Upper lobe of right lung (tissue), 1 donor: ENCODE results near the gene OGFOD2. TPM values are rescaled to one million over a fixed set of nuclear protein-coding genes. Genes with fewer than 3 reads are reported as not detected.

ENCODE experiments used
- ATAC-seq: fragments of 200-7000 bp; cut with Tn5 transposase; one replicate; pipeline ENCODE4 v1.9.1; 2020; ENCODE audit warnings: mild to moderate bottlenecking, moderate library complexity
- DNase-seq: peaks from one replicate; pipeline ENCODE4 v3.0.0-alpha.2; 2020
- H3K27ac ChIP-seq: fragments of 200-600 bp; one replicate; pipeline ENCODE4 v1.8.0; 2022
- H3K27me3 ChIP-seq: fragments of 200-600 bp; one replicate; pipeline ENCODE4 v1.8.0; 2022; ENCODE audit warnings: mild to moderate bottlenecking
- H3K36me3 ChIP-seq: fragments of 200-600 bp; one replicate; pipeline ENCODE4 v1.8.0; 2022
- H3K4me1 ChIP-seq: fragments of 200-600 bp; one replicate; pipeline ENCODE4 v1.8.0; 2022
- H3K4me3 ChIP-seq: fragments of 200-600 bp; one replicate; pipeline ENCODE4 v1.8.0; 2022; ENCODE audit warnings: mild to moderate bottlenecking
- H3K9me3 ChIP-seq: fragments of 200-600 bp; one replicate; pipeline ENCODE4 v1.8.0; 2022
- intact Hi-C: fragments of 100-400 bp; cut with DNase I; formaldehyde crosslinking; loops from one replicate; pipeline ENCODE4 v1.11.0; 2022
- total RNA-seq: library from RNA; stranded (reverse); fragmentation: NEBNext Ultra II Directional; extraction: Animal tissue kit (Norgen Biotek cat#: 25700); gene quantifications from one replicate; pipeline ENCODE4 v1.2.1, GENCODE V29; 2021
- TF ChIP-seq, protein P1 (sequence below): fragments of 200-600 bp; IDR thresholded peaks from one replicate; pipeline ENCODE4 v1.8.0; 2022; ENCODE audit warnings: antibody characterized with exemption
- donor health status: DM: no; HTN: yes; CAD: no; lungs with severe emphysema.

The OGFOD2 gene
- total RNA-seq, 1 donor from 2014 or later, result 13.7 TPM

GRCh38 chr12:122997343-122998250, 22.6 kb downstream of the OGFOD2 start:
- H3K9me3 ChIP-seq, result no peaks in the 10 kb centered on the region
- no peak overlapping the region for H3K27ac ChIP-seq
- H3K36me3 ChIP-seq, result peaks cover 6% of the 10 kb centered on the region
- H3K4me3 ChIP-seq, result no peak overlapping the region
- DNase-seq (no peak), ATAC-seq (no peak)
- H3K4me1 ChIP-seq, result no peaks in the 10 kb centered on the region
- TF ChIP-seq, protein P1, sequence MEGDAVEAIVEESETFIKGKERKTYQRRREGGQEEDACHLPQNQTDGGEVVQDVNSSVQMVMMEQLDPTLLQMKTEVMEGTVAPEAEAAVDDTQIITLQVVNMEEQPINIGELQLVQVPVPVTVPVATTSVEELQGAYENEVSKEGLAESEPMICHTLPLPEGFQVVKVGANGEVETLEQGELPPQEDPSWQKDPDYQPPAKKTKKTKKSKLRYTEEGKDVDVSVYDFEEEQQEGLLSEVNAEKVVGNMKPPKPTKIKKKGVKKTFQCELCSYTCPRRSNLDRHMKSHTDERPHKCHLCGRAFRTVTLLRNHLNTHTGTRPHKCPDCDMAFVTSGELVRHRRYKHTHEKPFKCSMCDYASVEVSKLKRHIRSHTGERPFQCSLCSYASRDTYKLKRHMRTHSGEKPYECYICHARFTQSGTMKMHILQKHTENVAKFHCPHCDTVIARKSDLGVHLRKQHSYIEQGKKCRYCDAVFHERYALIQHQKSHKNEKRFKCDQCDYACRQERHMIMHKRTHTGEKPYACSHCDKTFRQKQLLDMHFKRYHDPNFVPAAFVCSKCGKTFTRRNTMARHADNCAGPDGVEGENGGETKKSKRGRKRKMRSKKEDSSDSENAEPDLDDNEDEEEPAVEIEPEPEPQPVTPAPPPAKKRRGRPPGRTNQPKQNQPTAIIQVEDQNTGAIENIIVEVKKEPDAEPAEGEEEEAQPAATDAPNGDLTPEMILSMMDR, result no peak
- H3K27me3 ChIP-seq, result no peaks in the 10 kb centered on the region
- intact Hi-C loops, result no loop called here

DNA sequence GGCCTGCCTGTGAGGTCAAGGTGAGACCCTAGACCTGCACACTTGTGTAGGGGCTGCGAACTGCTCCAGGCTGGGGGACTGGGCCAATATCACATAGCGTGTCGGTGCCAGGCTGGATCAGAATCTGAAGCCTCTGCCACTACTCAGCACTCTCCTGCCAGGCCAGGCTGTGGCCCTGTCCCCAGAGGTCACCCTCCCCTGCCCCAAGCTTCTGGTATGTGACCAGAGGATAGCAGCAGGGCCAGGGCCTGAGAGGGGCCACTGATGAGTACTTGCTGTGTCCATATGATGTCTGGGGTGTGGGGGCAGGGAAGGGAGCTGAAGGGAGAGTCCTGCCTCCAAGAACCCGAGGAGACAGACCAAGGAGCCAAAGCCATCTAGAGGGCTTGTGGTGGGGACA, 23.3 kb downstream of the OGFOD2 start:
- peaks cover 6% of the 10 kb centered on the region for H3K36me3 ChIP-seq
- TF ChIP-seq, protein P1, result no peak
- intact Hi-C loops, result no loop called here
- ATAC-seq (no peak), DNase-seq (no peak)
- no peaks in the 10 kb centered on the region for H3K4me1 ChIP-seq
- no peaks in the 10 kb centered on the region for H3K9me3 ChIP-seq
- no peaks in the 10 kb centered on the region for H3K27me3 ChIP-seq
- H3K27ac ChIP-seq, result no peak overlapping the region
- H3K4me3 ChIP-seq, result no peak overlapping the region

- Histone ChIP-seq H3K9me3 (no peaks in the 10 kb centered on the region), H3K4me1 (no peaks in the 10 kb centered on the region), H3K27me3 (no peaks in the 10 kb centered on the region), H3K36me3 (peaks cover 6% of the 10 kb centered on the region), H3K27ac (no peak overlapping the region), H3K4me3 (no peak overlapping the region)
- DNase-seq, result no peak
- intact Hi-C loops, result no loop called here
- TF ChIP-seq, protein P1, result no peak
- no peak for ATAC-seq
Observed at GRCh38 chr12:122999196-122999946, 24.3 kb downstream of the OGFOD2 start.

GRCh38 chr12:122999986-123000420, 25.0 kb downstream of the OGFOD2 start:
- H3K36me3 ChIP-seq, result peaks cover 6% of the 10 kb centered on the region
- ATAC-seq, result no peak

DNA sequence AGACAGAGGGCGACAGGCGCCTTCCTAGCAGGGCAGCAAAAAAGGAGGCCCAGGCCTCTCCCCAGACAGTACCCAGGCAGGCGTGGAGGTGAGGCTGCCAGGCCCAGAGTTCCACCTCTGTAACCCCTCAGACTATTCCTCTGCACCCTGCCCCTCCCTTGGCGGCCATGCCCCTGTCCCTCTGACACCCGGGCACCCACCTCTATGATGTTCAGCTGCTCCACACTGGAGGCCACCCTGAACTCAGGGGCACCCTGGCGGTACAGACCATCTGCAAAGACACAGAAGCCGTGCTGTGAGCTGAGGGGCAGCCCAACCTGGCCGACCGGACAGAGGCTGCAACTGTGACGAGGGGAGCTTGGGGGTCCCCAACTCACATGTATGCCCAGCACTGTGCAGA, 25.5 kb downstream of the OGFOD2 start:
- no peak overlapping the region for H3K27ac ChIP-seq
- no peak for DNase-seq
- H3K27me3 ChIP-seq, result no peaks in the 10 kb centered on the region
- no peak overlapping the region for H3K4me3 ChIP-seq
- peaks cover 6% of the 10 kb centered on the region for H3K36me3 ChIP-seq
- no peak for ATAC-seq
- TF ChIP-seq, protein P1, result no peak
- H3K9me3 ChIP-seq, result no peaks in the 10 kb centered on the region
- intact Hi-C loops, result no loop called here
- no peaks in the 10 kb centered on the region for H3K4me1 ChIP-seq

More at GRCh38 chr12:122999986-123000420, 25.0 kb downstream of the OGFOD2 start:
- no peak overlapping the region for H3K27ac ChIP-seq
- H3K9me3 ChIP-seq, result no peaks in the 10 kb centered on the region
- intact Hi-C loops, result no loop called here
- no peak overlapping the region for H3K4me3 ChIP-seq
- DNase-seq, result no peak
- TF ChIP-seq, protein P1, result no peak
- no peaks in the 10 kb centered on the region for H3K4me1 ChIP-seq
- H3K27me3 ChIP-seq, result no peaks in the 10 kb centered on the region
